Mucosa of descending colon (tissue), 3 donors: ENCODE data around the gene SAMD4A. TPM values are rescaled to one million over a fixed set of nuclear protein-coding genes. Genes with fewer than 3 reads are reported as not detected.

ENCODE experiments used
- ATAC-seq: fragments of 200-7000 bp; cut with Tn5 transposase; one replicate; pipeline ENCODE4 v1.9.1; 2020; ENCODE audit warnings: mild to moderate bottlenecking, moderate library complexity
- DNase-seq, 3 donors: peaks; one replicate each; pipeline ENCODE4 v3.0.0-alpha.2; 2020
- H3K36me3 ChIP-seq: fragments of 200-600 bp; one replicate; pipeline ENCODE4 v1.8.0; 2021; ENCODE audit warnings: low read depth, mild to moderate bottlenecking
- H3K4me1 ChIP-seq: fragments of 200-600 bp; one replicate; pipeline ENCODE4 v1.8.0; 2021; ENCODE audit warnings: low read depth, mild to moderate bottlenecking
- H3K4me3 ChIP-seq: fragments of 200-600 bp; one replicate; pipeline ENCODE4 v1.8.0; 2021; ENCODE audit warnings: mild to moderate bottlenecking
- H3K9me3 ChIP-seq: fragments of 200-600 bp; one replicate; pipeline ENCODE4 v1.8.0; 2021; ENCODE audit warnings: mild to moderate bottlenecking
- intact Hi-C, 2 donors: fragments of 100-400 bp; cut with DNase I in 1 of 2; cut with micrococcal nuclease in 1 of 2; formaldehyde crosslinking; loops; one replicate each; pipeline versions ENCODE4 v1.11.0 to v1.11.1; 2022; cut with DNase I, micrococcal nuclease
- total RNA-seq, 3 donors: library from RNA; stranded (reverse); fragmentation: NEBNext Ultra II Directional in 2 of 3; extraction: Animal tissue kit (Norgen Biotek cat#: 25700) in 2 of 3; gene quantifications; one replicate each; pipeline versions ENCODE4 v1.2.1 to v1.2.4, GENCODE V29; 2021 to 2023
- TF ChIP-seq, protein P1 (sequence below): fragments of 200-600 bp; IDR thresholded peaks from one replicate; pipeline ENCODE4 v1.8.0; 2022; ENCODE audit warnings: antibody characterized with exemption, mild to moderate bottlenecking
- donor health status: DM: no; HTN: no; CAD: no; lungs with moderate emphysema.
- donor health status: DM: no; HTN: no; CAD: no.
- donor health status: DM: no; HTN: yes; CAD: no.

Gene SAMD4A
- total RNA-seq, 3 donors from 2014 or later = 14.7 to 82.1 (median 16.5) TPM

- Histone ChIP-seq H3K4me1 (no peaks in the 10 kb centered on the region), H3K9me3 (no peaks in the 10 kb centered on the region), H3K4me3 (no peak overlapping the region), H3K36me3 (no peaks in the 10 kb centered on the region)
- no peak for ATAC-seq
- TF ChIP-seq, protein P1, sequence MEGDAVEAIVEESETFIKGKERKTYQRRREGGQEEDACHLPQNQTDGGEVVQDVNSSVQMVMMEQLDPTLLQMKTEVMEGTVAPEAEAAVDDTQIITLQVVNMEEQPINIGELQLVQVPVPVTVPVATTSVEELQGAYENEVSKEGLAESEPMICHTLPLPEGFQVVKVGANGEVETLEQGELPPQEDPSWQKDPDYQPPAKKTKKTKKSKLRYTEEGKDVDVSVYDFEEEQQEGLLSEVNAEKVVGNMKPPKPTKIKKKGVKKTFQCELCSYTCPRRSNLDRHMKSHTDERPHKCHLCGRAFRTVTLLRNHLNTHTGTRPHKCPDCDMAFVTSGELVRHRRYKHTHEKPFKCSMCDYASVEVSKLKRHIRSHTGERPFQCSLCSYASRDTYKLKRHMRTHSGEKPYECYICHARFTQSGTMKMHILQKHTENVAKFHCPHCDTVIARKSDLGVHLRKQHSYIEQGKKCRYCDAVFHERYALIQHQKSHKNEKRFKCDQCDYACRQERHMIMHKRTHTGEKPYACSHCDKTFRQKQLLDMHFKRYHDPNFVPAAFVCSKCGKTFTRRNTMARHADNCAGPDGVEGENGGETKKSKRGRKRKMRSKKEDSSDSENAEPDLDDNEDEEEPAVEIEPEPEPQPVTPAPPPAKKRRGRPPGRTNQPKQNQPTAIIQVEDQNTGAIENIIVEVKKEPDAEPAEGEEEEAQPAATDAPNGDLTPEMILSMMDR = no peak
- no peak for DNase-seq
- intact Hi-C loops = no loop called here
These were observed 22.9 kb downstream of the SAMD4A start for GRCh38 chr14:54589843-54590242.

DNA sequence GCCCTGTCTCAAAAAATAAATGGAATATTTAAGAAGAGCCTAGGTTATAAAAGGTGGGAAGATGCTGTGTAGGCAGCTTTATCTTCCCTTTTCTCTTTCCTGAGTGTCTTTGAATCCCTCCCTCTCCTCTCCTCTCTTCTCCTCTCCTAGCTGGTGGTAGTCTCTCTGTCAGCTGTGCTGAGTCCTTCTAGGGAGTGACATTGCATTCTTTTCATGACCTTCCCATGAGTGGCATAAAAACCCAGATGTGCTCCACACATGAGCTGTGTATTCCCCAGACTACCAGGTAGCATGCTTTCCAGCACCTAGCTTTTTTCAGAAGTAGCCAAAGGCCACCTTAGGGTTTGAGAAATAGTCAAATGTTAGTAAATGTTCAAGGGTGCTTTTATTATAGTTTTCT is 23.6 kb downstream of the SAMD4A start:
- H3K9me3 ChIP-seq = no peaks in the 10 kb centered on the region
- TF ChIP-seq, protein P1 = no peak
- H3K36me3 ChIP-seq = no peaks in the 10 kb centered on the region
- ATAC-seq = no peak
- H3K4me3 ChIP-seq = no peak overlapping the region
- H3K4me1 ChIP-seq = no peaks in the 10 kb centered on the region
- DNase-seq = no peak
- intact Hi-C loops = no loop called here

DNA sequence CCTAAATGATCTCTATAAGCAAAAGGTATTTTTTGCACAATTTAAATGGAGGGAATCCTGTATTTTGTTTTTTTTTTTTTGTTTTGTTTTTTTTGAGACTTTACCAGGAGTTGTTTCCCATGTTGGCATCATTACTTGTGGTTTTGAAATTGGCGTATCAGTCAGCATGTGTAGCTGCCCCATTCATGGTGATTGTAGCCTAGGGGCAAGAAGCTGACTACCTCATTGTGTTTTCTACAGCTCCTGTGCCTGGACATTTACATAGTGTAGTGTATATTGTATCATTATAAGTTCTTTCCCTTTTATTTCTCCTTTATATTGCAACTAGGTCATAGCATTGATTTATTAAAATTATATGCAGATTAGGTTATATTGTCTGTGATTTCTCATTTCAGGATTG is 24.5 kb downstream of the SAMD4A start:
- no peaks in the 10 kb centered on the region for H3K4me1 ChIP-seq
- intact Hi-C loops = no loop called here
- TF ChIP-seq, protein P1 = no peak
- no peak overlapping the region for H3K4me3 ChIP-seq
- no peaks in the 10 kb centered on the region for H3K9me3 ChIP-seq
- H3K36me3 ChIP-seq = no peaks in the 10 kb centered on the region
- DNase-seq (no peak), ATAC-seq (no peak)

- intact Hi-C loops = no loop called here
- no peaks in the 10 kb centered on the region for H3K9me3 ChIP-seq
- no peaks in the 10 kb centered on the region for H3K4me1 ChIP-seq
- ATAC-seq (no peak), DNase-seq (no peak)
- TF ChIP-seq, protein P1 = no peak
- H3K36me3 ChIP-seq = no peaks in the 10 kb centered on the region
- no peak overlapping the region for H3K4me3 ChIP-seq
These were observed 24.9 kb downstream of the SAMD4A start for GRCh38 chr14:54591866-54592265.

DNA sequence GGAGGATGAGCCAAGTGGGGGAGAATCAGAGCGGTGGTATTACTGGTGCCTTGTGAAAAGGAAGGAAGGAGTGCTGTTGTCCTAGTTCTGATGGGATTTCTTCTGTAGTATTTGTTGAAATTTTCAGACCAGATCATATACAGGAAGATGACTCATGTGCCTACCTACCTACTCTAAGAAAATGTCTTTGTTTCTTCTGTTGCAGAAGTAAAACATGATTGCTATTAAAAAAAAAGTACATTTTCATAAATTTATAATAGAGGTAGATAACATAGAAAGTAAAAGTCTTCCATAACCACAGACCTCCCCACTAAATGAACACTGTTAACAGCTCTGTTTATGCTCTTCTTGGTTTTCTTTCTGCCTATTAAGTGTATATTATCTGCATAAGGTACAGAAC is 26.9 kb downstream of the SAMD4A start:
- intact Hi-C loops = no loop called here
- ATAC-seq = no peak
- Histone ChIP-seq H3K4me1 (no peaks in the 10 kb centered on the region), H3K36me3 (no peaks in the 10 kb centered on the region), H3K4me3 (no peak overlapping the region), H3K9me3 (no peaks in the 10 kb centered on the region)
- TF ChIP-seq, protein P1 = no peak
- DNase-seq = no peak

DNA sequence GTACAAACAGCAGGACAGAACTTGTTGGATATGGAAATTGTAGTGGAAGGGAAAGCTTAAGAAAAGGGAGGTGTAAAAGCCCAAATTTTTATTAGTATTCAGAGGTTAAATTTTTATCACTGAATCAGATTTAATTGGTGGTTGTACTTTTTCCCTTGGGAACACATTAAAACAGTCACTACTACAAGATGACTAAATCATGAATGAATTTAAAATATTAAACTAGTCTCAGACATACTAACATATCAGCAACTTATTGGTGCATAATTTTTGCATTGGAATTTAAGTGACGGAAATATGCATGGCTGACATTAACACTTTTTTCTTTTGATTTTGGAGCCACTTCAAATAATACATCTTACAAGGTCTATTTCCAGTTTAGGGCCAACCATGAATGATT is 27.6 kb downstream of the SAMD4A start:
- no peaks in the 10 kb centered on the region for H3K36me3 ChIP-seq
- no peaks in the 10 kb centered on the region for H3K9me3 ChIP-seq
- TF ChIP-seq, protein P1 = no peak
- ATAC-seq (no peak), DNase-seq (no peak)
- intact Hi-C loops = no loop called here
- no peak overlapping the region for H3K4me3 ChIP-seq
- no peaks in the 10 kb centered on the region for H3K4me1 ChIP-seq
